GM23338 (cell line): ENCODE data around the gene JAM2. TPM values are rescaled to one million over a fixed set of nuclear protein-coding genes. Genes with fewer than 3 reads are reported as not detected.

ENCODE experiments used
- ATAC-seq: fragments of 200-7000 bp; cut with Tn5 transposase; 3 replicates; pipeline ENCODE4 v1.9.1; 2020
- DNase-seq: peaks from one replicate; pipeline ENCODE4 v3.0.0-alpha.2; 2015; ENCODE audit warnings: low spot score
- H2AFZ ChIP-seq: fragments of 200-600 bp; sonication (generic); 2 replicates; pipeline ENCODE4 v1.8.0; 2016; ENCODE audit warnings: antibody characterized with exemption, mild to moderate bottlenecking, moderate library complexity
- H3F3A ChIP-seq: fragments of 200-600 bp; sonication (generic); replicated peaks from 2 replicates; pipeline ENCODE4 v1.8.0; 2017; ENCODE audit warnings: antibody characterized with exemption, mixed run types, low read depth
- H3K27ac ChIP-seq: fragments of 200-600 bp; sonication (generic); 2 replicates; pipeline ENCODE4 v1.6.1; 2016; ENCODE audit warnings: low read depth
- H3K27me3 ChIP-seq: fragments of 200-600 bp; sonication (generic); 2 replicates; pipeline ENCODE4 v1.8.0; 2016; ENCODE audit warnings: mild to moderate bottlenecking, mixed run types, moderate library complexity; ENCODE audit not compliant: insufficient read depth
- H3K36me3 ChIP-seq: fragments of 200-600 bp; sonication (generic); 2 replicates; pipeline ENCODE4 v1.8.0; 2016; ENCODE audit warnings: mild to moderate bottlenecking; ENCODE audit not compliant: insufficient read depth
- H3K4me1 ChIP-seq: fragments of 200-600 bp; sonication (generic); 2 replicates; pipeline ENCODE4 v1.8.0; 2016; ENCODE audit warnings: mild to moderate bottlenecking, moderate library complexity; ENCODE audit not compliant: insufficient read depth
- H3K4me2 ChIP-seq: fragments of 200-600 bp; sonication (generic); 2 replicates; pipeline ENCODE4 v1.7.1; 2017; ENCODE audit warnings: mixed run types
- H3K4me3 ChIP-seq: fragments of 200-600 bp; sonication (generic); 2 replicates; pipeline ENCODE4 v1.6.1; 2016; ENCODE audit warnings: mixed run types
- H3K79me2 ChIP-seq: fragments of 200-600 bp; sonication (generic); replicated peaks from 2 replicates; pipeline ENCODE4 v1.8.0; 2017; ENCODE audit warnings: mild to moderate bottlenecking; ENCODE audit not compliant: insufficient read depth
- H3K9me2 ChIP-seq: fragments of 200-600 bp; sonication (generic); 2 replicates; pipeline ENCODE4 v1.8.0; 2017; ENCODE audit not compliant: insufficient read depth
- H4K20me1 ChIP-seq: fragments of 200-600 bp; sonication (generic); replicated peaks from 2 replicates; pipeline ENCODE4 v1.8.0; 2017; ENCODE audit warnings: mild to moderate bottlenecking; ENCODE audit not compliant: insufficient read depth
- H3K27ac Mint-ChIP-seq: 2 replicates; pipeline ENCODE4 v1.8.0; 2020; ENCODE audit warnings: inconsistent platforms, mild to moderate bottlenecking, moderate library complexity, mixed read lengths
- H3K27me3 Mint-ChIP-seq: 3 replicates; pipeline ENCODE4 v1.8.0; 2022; ENCODE audit warnings: low read depth, mild to moderate bottlenecking, moderate library complexity, mixed read lengths, inconsistent platforms; ENCODE audit not compliant: insufficient read depth, poor library complexity
- H3K36me3 Mint-ChIP-seq: 3 replicates; pipeline ENCODE4 v1.8.0; 2021; ENCODE audit warnings: low read depth, mild to moderate bottlenecking, inconsistent platforms, moderate library complexity, mixed read lengths
- H3K4me1 Mint-ChIP-seq: 3 replicates; pipeline ENCODE4 v1.8.0; 2020; ENCODE audit warnings: mild to moderate bottlenecking, inconsistent platforms, mixed read lengths
- H3K4me3 Mint-ChIP-seq: 3 replicates; pipeline ENCODE4 v1.8.0; 2021; ENCODE audit warnings: moderate library complexity, mild to moderate bottlenecking, inconsistent platforms, mixed read lengths
- H3K9me3 Mint-ChIP-seq: 3 replicates; pipeline ENCODE4 v1.8.0; 2020; ENCODE audit warnings: moderate library complexity, mild to moderate bottlenecking, inconsistent platforms, mixed read lengths
- CREB1 ChIP-seq: fragments of 250-450 bp; sonication (Bioruptor Pico); IDR thresholded peaks from 2 replicates; pipeline ENCODE4 v1.5.0; 2020; ENCODE audit warnings: low read depth, mild to moderate bottlenecking, moderate library complexity
- CTCF ChIP-seq, 2 experiments: fragments of 200-600 bp in 1 of 2; sonication (generic) in 1 of 2; conservative IDR thresholded peaks; 2 replicates each; pipeline versions ENCODE4 v1.5.1 to v1.6.1; 2016 to 2017; ENCODE audit warnings: antibody characterized with exemption in 2 of 2, low read depth in 2 of 2, mild to moderate bottlenecking in 2 of 2, moderate library complexity in 1 of 2
- EZH2phosphoT487 ChIP-seq: fragments of 200-600 bp; sonication (generic); IDR thresholded peaks from one replicate; pipeline ENCODE4 v1.8.1; 2018; ENCODE audit warnings: antibody characterized with exemption; ENCODE audit not compliant: unreplicated experiment
- JUNB ChIP-seq: IDR thresholded peaks from one replicate; pipeline ENCODE4 v1.6.1; 2016; ENCODE audit warnings: antibody characterized with exemption; ENCODE audit not compliant: unreplicated experiment
- NANOG ChIP-seq: IDR thresholded peaks from 2 replicates; pipeline ENCODE4 v1.6.1; 2016; ENCODE audit warnings: antibody characterized with exemption, borderline replicate concordance
- REST ChIP-seq: IDR thresholded peaks from one replicate; pipeline ENCODE4 v1.6.1; 2018; ENCODE audit warnings: antibody characterized with exemption; ENCODE audit not compliant: unreplicated experiment
- ZNF331 ChIP-seq: fragments of 250-450 bp; sonication (Bioruptor Pico); IDR thresholded peaks from 2 replicates; pipeline ENCODE4 v1.5.0; 2020; ENCODE audit warnings: low read depth, mild to moderate bottlenecking, moderate library complexity
- ZNF462 ChIP-seq: fragments of 250-450 bp; sonication (Bioruptor Pico); IDR thresholded peaks from 2 replicates; pipeline ENCODE4 v1.5.0; 2020; ENCODE audit warnings: mild to moderate bottlenecking, moderate library complexity
- polyA plus RNA-seq: library from polyadenylated mRNA; unstranded; fragments of >200 nt; fragmentation: Nextera tagmentation; extraction: Ambion mirVana; gene quantifications from 2 replicates; pipeline ENCODE4 v1.2.1, GENCODE V29; 2016
- total RNA-seq: library from RNA; depleted of rRNA; stranded (reverse); fragments of >200 nt; shearing (Covaris generic); gene quantifications from 2 replicates; pipeline ENCODE4 v1.2.3, GENCODE V29; 2014

The JAM2 gene
- total and polyA plus RNA-seq, 2 experiments from 2014 or later = 4.9 to 14.6 TPM

- TF ChIP-seq ZNF462 (CRISPR knock-in tag) (no peak), NANOG (no peak)
These were observed 113.4 kb downstream of the JAM2 start (continued) for GRCh38 chr21:25752416-25752815.

- Mint-ChIP-seq H3K4me3 (no peak overlapping the region), H3K9me3 (no peaks in the 10 kb centered on the region), H3K4me1 (no peaks in the 10 kb centered on the region), H3K36me3 (peaks cover 30% of the 10 kb centered on the region), H3K27me3 (peaks cover 2% of the 10 kb centered on the region), H3K27ac (no peak overlapping the region)
- ATAC-seq = no peak
- no peak overlapping the region for H3K4me3 ChIP-seq
- no peaks in the 10 kb centered on the region for H3K79me2 ChIP-seq
- no peaks in the 10 kb centered on the region for H3K9me2 ChIP-seq
- no peak overlapping the region for H3K27ac ChIP-seq
- H3K36me3 ChIP-seq = peaks cover 17% of the 10 kb centered on the region; the same call in 1 of the 2 replicates
- 0 out of 2 replicates have a peak, but pooled peaks cover 9% of the 10 kb centered on the region for H4K20me1 ChIP-seq
- no peak for DNase-seq
- no peak overlapping the region for H2AFZ ChIP-seq
- H3K4me1 ChIP-seq = no peaks in the 10 kb centered on the region
- no peak overlapping the region for H3K4me2 ChIP-seq
- no peaks in the 10 kb centered on the region for H3F3A ChIP-seq
- no peak for TF ChIP-seq REST
- TF ChIP-seq JUNB = no peak
- TF ChIP-seq CREB1 = no peak
- TF ChIP-seq ZNF331 (CRISPR knock-in tag) = no peak
- no peak for TF ChIP-seq CTCF (conservative IDR thresholded peaks at IDR 0.05; ENCODE audit: low read depth in 2 of 2)
- TF ChIP-seq EZH2phosphoT487 = no peak
- H3K27me3 ChIP-seq = no peaks in the 10 kb centered on the region
These were observed 117.3 kb downstream of the JAM2 start for GRCh38 chr21:25756190-25756932.
